ENCODE measurements around the gene CCNT1.
"Not testable (repeated sequence)": the region's sequence is repeated elsewhere in the genome, so short reads cannot be mapped to it uniquely, and the experiment has no call there.

- TF ChIP-seq POLR2AphosphoS5, CTCF (IDR thresholded peaks at IDR 0.05): not testable (repeated sequence)
These were observed 2.5 kb upstream of the CCNT1 start for GRCh38 chr12:48719002-48719401.
